Measurements from ENCODE around the gene LAYN. TPM values are rescaled to one million over a fixed set of nuclear protein-coding genes. Genes with fewer than 3 reads are reported as not detected.
A peak's percentile ranks its signal among the peaks of the same experiment; 100 is the strongest.

The LAYN gene
- total RNA-seq, 2 experiments from 2014 or later: 5.6 to 40.1 TPM

GRCh38 chr11:111557425-111558111 is 17.0 kb downstream of the LAYN start:
- no peak overlapping the region for H3K4me3 Mint-ChIP-seq

DNA sequence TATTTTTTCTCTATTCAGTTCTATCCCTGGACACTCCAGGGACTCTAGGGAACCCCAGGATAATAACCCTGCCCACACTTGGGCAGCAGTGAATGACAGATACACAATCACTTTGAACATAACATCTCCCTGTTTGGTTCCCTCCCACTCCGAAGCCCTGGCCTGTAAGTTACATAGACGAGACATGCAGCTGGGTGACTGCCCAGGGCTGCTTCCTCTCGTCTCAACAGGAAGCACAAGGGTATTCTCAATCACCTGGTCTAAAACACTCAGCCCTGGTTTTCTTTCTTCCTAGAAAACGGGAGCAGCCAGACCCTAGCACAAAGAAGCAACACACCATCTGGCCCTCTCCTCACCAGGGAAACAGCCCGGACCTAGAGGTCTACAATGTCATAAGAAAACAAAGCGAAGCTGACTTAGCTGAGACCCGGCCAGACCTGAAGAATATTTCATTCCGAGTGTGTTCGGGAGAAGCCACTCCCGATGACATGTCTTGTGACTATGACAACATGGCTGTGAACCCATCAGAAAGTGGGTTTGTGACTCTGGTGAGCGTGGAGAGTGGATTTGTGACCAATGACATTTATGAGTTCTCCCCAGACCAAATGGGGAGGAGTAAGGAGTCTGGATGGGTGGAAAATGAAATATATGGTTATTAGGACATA is 19.4 kb downstream of the LAYN start:
- ATAC-seq: no peak
- CTCF ChIA-PET: interaction anchor here (1.0 to 1.5 kb wide), 2 partner anchors 217 to 285 kb away, joined by 3 read pairs; no protein-coding TSS in a partner anchor
- H3K36me3 Mint-ChIP-seq: peaks cover 3% of the 10 kb centered on the region

More at GRCh38 chr11:111557425-111558111, 17.0 kb downstream of the LAYN start:
- peaks cover 4% of the 10 kb centered on the region for H3K9me3 Mint-ChIP-seq (ENCODE audit: low read depth)
- peaks cover 24% of the 10 kb centered on the region for H3K27me3 Mint-ChIP-seq
- peaks cover 3% of the 10 kb centered on the region for H3K36me3 Mint-ChIP-seq
- CTCF ChIA-PET: interaction anchor here (1.4 kb wide), 1 partner anchor 96 kb away, joined by 3 read pairs; no protein-coding TSS in a partner anchor
- DNase-seq (no peak), ATAC-seq (no peak)
- H3K27ac Mint-ChIP-seq: no peak overlapping the region
- no peaks in the 10 kb centered on the region for H3K4me1 Mint-ChIP-seq

GRCh38 chr11:111560800-111561199 is 20.3 kb downstream of the LAYN start:
- CTCF ChIA-PET: interaction anchor here (1.0 to 1.5 kb wide), 2 partner anchors 216 to 284 kb away, joined by 3 read pairs; no protein-coding TSS in a partner anchor
- peaks cover 11% of the 10 kb centered on the region for H3K27me3 Mint-ChIP-seq
- DNase-seq (no peak), ATAC-seq (no peak)
- H3K36me3 Mint-ChIP-seq: no peaks in the 10 kb centered on the region
- no peaks in the 10 kb centered on the region for H3K9me3 Mint-ChIP-seq (ENCODE audit: low read depth)
- H3K4me3 Mint-ChIP-seq: no peak overlapping the region
- H3K27ac Mint-ChIP-seq: no peak overlapping the region
- no peaks in the 10 kb centered on the region for H3K4me1 Mint-ChIP-seq

More for the DNA sequence above, 19.4 kb downstream of the LAYN start:
- no peaks in the 10 kb centered on the region for H3K4me1 Mint-ChIP-seq
- H3K27ac Mint-ChIP-seq: no peak overlapping the region
- peaks cover 4% of the 10 kb centered on the region for H3K9me3 Mint-ChIP-seq (ENCODE audit: low read depth)
- no peak overlapping the region for H3K4me3 Mint-ChIP-seq
- no peak for DNase-seq
- H3K27me3 Mint-ChIP-seq: peaks cover 16% of the 10 kb centered on the region

DNA sequence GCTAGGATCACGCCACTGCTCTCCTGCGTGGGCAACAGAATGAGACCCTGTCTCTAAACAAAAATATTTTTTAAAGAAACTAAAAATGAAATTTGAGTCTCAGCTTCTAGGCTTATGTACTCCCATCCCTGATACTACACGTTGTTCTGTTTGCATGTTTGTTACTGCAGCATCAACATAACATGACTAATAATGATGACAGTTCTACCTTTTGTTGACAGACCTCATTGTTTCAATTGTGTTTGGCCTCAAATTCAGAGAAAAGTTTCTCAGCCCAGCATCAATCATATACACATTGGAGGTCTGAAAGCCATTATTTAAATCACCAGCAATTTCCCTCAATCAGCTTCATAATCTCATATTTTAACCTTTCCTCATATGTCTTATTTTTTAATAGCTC is 20.8 kb downstream of the LAYN start:
- Mint-ChIP-seq H3K27ac (no peak overlapping the region), H3K4me1 (no peaks in the 10 kb centered on the region), H3K4me3 (no peak overlapping the region), H3K9me3 (ENCODE audit: low read depth) (no peaks in the 10 kb centered on the region), H3K36me3 (no peaks in the 10 kb centered on the region), H3K27me3 (peaks cover 11% of the 10 kb centered on the region)
- DNase-seq (no peak), ATAC-seq (no peak)
- CTCF ChIA-PET: interaction anchor here (0.5 to 1.5 kb wide), 3 partner anchors 19 to 283 kb away, joined by 3 read pairs; no protein-coding TSS in a partner anchor

DNA sequence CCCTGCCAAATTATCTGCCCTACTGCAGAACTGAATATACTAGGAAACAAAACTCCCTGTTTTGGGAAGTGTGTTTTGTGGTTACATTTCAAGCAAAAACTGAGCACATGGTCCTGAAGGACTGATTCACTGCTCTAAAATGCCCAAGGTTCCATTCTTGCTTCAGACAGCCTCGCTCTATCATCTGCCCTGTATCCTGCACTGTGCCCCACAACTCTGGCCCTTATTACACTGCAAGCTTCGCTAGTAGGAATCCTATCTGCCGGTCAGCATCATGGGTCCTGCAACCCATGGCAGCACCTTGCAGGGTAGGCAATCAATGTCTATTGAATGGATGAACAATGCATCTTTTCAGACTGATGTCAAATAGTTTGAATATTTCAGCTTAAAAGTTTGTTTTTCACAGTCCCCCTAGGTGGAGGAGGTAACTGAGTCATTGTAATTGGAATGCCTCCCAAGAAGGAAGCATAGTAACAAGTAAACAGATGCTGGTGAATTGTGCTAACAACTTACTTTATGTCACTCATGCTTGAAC is 21.3 kb downstream of the LAYN start:
- Mint-ChIP-seq H3K4me3 (no peak overlapping the region), H3K27ac (no peak overlapping the region), H3K27me3 (peaks cover 11% of the 10 kb centered on the region), H3K9me3 (ENCODE audit: low read depth) (no peaks in the 10 kb centered on the region), H3K4me1 (no peaks in the 10 kb centered on the region), H3K36me3 (no peaks in the 10 kb centered on the region)
- CTCF ChIA-PET: interaction anchor here (0.5 to 1.4 kb wide), 3 partner anchors 8 to 218 kb away, joined by 3 read pairs; no protein-coding TSS in a partner anchor
- ATAC-seq (no peak), DNase-seq (no peak)

DNA sequence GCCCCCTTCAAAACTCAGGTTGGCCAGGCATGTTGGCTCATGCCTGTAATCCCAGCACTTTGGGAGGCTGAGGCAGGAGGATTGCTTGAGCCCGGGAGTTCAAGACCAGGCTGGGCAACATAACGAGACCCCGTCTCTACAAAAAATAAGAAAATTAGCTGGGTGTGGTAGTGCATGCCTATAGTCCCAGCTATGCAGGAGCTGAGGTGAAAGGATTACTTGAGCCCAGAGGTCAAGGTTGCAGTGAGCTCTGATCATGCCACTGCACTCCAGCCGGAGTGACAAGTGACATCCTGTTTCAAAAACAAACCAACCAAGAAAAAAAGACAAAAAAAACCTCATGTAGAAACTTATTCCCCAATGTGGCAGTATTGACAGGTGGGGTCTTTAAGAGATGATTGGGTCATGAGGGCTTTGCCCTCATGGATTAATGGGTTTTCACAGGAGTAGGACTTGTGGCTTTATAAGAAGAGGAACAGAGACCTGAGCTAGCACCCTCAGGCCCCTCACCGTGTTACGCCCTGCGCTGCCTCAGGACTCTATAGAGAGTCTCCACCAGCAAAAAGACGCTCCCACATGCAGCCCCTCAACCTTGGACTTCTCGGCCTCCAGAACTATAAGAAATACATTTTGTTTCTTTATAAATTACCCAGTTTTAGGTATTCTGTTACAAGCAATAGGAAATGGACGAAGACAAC is 22.3 kb downstream of the LAYN start:
- no peaks in the 10 kb centered on the region for H3K4me1 Mint-ChIP-seq
- ATAC-seq: no peak

DNA sequence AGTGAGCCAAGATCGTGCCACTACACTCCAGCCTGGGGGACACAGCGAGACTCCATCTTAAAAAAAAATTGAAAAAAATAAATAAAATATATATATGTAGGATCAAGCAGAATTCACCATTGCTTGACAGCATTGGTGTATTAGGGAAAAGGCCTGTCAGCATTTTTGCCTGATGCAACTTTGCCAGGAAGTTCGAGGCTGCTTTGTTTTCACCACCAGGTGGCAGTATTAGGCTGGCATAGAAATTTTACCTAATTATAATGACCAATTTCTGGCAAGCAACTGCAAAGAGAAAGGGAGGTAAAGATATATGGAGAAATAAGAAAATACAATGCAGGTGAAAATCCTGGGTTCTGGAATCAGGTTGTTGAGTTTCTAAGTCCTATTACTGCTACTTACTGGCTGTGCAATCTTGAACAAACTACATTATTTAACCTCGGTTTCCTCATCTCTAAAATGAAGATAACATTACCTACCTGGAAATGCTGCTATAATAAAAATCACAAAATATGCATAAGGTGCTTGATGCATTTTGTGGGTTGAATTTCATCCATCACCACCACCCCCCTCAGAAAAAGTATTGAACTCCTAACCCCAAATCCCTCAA is 24.7 kb downstream of the LAYN start:
- Mint-ChIP-seq H3K27ac (no peak overlapping the region), H3K4me3 (no peak overlapping the region), H3K27me3 (peaks cover 8% of the 10 kb centered on the region), H3K9me3 (ENCODE audit: low read depth) (no peaks in the 10 kb centered on the region), H3K4me1 (no peaks in the 10 kb centered on the region), H3K36me3 (no peaks in the 10 kb centered on the region)
- ATAC-seq (peak; percentile 23), DNase-seq (peak; percentile 70)
- CTCF ChIA-PET: interaction anchor here (1.0 to 1.8 kb wide), 3 partner anchors 14 to 214 kb away, joined by 3 to 6 read pairs (median 4); no protein-coding TSS in a partner anchor

More for the DNA sequence above, 22.3 kb downstream of the LAYN start:
- no peaks in the 10 kb centered on the region for H3K36me3 Mint-ChIP-seq
- CTCF ChIA-PET: interaction anchor here (0.9 to 1.4 kb wide), 3 partner anchors 9 to 263 kb away, joined by 3 read pairs; no protein-coding TSS in a partner anchor
- no peak overlapping the region for H3K4me3 Mint-ChIP-seq
- no peak for DNase-seq
- no peak overlapping the region for H3K27ac Mint-ChIP-seq
- H3K27me3 Mint-ChIP-seq: peaks cover 11% of the 10 kb centered on the region
- H3K9me3 Mint-ChIP-seq (ENCODE audit: low read depth): no peaks in the 10 kb centered on the region

GRCh38 chr11:111566324-111566723 is 25.8 kb downstream of the LAYN start:
- ATAC-seq: no peak

DNA sequence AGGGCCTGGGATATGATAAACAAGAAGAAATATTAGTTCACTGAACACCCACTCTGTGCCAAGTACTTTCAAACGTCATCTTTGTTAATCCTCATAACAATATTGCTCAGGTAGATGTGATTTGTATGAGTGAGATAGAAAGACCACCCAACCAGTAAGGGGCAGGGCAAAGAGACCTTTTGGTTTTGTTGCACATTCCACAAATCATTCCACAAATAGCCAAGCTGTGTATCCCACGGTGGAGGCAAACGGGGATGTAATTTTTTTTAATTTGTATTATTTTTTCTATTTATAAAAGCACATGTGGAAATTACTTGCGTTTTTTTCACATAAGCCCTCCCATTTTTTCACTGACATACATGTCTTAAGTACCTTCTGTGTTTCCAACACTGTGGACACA is 29.0 kb downstream of the LAYN start:
- DNase-seq: no peak
- Mint-ChIP-seq H3K4me1 (no peaks in the 10 kb centered on the region), H3K4me3 (no peak overlapping the region), H3K27ac (no peak overlapping the region), H3K27me3 (peaks cover 13% of the 10 kb centered on the region), H3K36me3 (no peaks in the 10 kb centered on the region), H3K9me3 (ENCODE audit: low read depth) (no peaks in the 10 kb centered on the region)
- ATAC-seq: no peak
- CTCF ChIA-PET: no interaction called here

More at GRCh38 chr11:111566324-111566723, 25.8 kb downstream of the LAYN start:
- Mint-ChIP-seq H3K27me3 (peaks cover 13% of the 10 kb centered on the region), H3K27ac (no peak overlapping the region), H3K4me3 (no peak overlapping the region), H3K9me3 (ENCODE audit: low read depth) (no peaks in the 10 kb centered on the region), H3K4me1 (no peaks in the 10 kb centered on the region), H3K36me3 (no peaks in the 10 kb centered on the region)
- CTCF ChIA-PET: interaction anchor here (1.0 to 2.3 kb wide), 5 partner anchors 15 to 275 kb away, joined by 3 to 9 read pairs (median 4); no protein-coding TSS in a partner anchor
- no peak for DNase-seq

- Mint-ChIP-seq H3K27ac (no peak overlapping the region), H3K4me1 (no peaks in the 10 kb centered on the region), H3K36me3 (no peaks in the 10 kb centered on the region), H3K27me3 (peaks cover 17% of the 10 kb centered on the region), H3K9me3 (ENCODE audit: low read depth) (no peaks in the 10 kb centered on the region), H3K4me3 (no peak overlapping the region)
- no peak for ATAC-seq
- DNase-seq: no peak
- CTCF ChIA-PET: no interaction called here
Observed at GRCh38 chr11:111570796-111571195, 30.3 kb downstream of the LAYN start.

DNA sequence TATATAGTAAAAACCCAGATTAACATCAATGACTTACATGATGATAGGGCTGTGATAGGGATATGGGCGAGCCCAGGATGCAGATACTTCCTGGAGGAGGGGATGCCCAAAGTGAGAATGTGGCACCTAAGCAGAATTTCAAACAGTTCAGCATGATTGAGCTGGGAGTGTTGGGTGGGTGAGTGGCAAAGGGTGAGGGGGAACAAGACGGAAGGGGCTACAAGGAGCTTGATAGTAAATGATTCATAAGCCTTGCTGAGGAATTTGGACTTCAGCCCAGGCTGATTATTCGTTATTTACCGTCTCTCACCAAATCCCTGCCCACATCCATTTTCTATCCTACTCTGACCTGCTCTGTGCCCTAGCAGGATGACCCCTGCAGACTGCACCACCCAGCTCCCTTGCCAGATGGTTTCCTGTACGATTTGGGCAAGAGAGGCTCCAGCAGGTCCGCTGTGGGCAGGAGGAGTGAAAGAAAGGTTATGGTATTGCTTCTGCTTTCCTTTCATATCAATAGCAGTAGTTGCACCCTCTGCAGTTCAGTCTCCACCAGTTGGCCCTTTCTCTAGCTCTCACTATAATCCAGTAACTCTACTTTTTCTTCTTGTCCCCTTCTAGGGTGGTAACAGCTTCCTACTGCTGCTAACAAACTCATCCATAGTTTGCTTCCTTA is 31.4 kb downstream of the LAYN start:
- ATAC-seq (no peak), DNase-seq (no peak)
- no peak overlapping the region for H3K4me3 Mint-ChIP-seq
- no peaks in the 10 kb centered on the region for H3K9me3 Mint-ChIP-seq (ENCODE audit: low read depth)
- CTCF ChIA-PET: interaction anchor here (0.6 kb wide), 1 partner anchor 15 kb away, joined by 3 read pairs; no protein-coding TSS in a partner anchor
- H3K36me3 Mint-ChIP-seq: no peaks in the 10 kb centered on the region
- peaks cover 17% of the 10 kb centered on the region for H3K27me3 Mint-ChIP-seq
- no peak overlapping the region for H3K27ac Mint-ChIP-seq
- no peaks in the 10 kb centered on the region for H3K4me1 Mint-ChIP-seq

DNA sequence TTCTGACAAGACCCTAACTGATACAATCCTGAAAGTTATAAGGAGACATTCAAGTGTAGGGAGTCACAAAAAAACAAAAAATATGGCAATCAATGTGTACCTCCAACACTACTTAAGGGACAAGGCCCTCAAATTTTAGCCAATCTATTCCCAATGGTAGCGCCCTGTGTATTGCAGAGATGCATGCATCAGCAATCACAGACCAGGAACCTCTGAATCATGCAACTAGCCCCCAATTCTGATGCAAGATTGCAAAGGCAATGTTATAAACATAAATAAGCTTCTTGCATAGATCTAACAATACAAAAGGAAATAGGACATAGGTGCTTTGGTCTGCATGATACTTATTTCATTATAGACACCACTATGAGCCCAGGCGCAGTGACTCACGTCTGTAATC is 32.1 kb downstream of the LAYN start:
- H3K27me3 Mint-ChIP-seq: peaks cover 17% of the 10 kb centered on the region
- no peaks in the 10 kb centered on the region for H3K36me3 Mint-ChIP-seq
- no peak overlapping the region for H3K4me3 Mint-ChIP-seq

More for the DNA sequence above, 32.1 kb downstream of the LAYN start:
- CTCF ChIA-PET: interaction anchor here (0.6 kb wide), 1 partner anchor 14 kb away, joined by 3 read pairs; no protein-coding TSS in a partner anchor
- H3K27ac Mint-ChIP-seq: no peak overlapping the region
- H3K4me1 Mint-ChIP-seq: no peaks in the 10 kb centered on the region
- no peak for ATAC-seq
- no peak for DNase-seq
- H3K9me3 Mint-ChIP-seq (ENCODE audit: low read depth): no peaks in the 10 kb centered on the region

All from activated CD8-positive, alpha-beta memory T cell treated with anti-CD3 and anti-CD28 coated beads, Interleukin-2, amount 10 ng/mL, durations not matched to agents 7 days and 5 days (primary cell).